MM.1S (cell line): ENCODE measurements around the gene LLPH.

Experiments used
- CTCF ChIP-seq: fragments of 300-600 bp; sonication (generic); IDR thresholded peaks from 2 replicates; pipeline ENCODE4 v1.5.1; 2016; ENCODE audit warnings: antibody characterized with exemption, low read length, mixed read lengths
- EZH2phosphoT487 ChIP-seq: fragments of 300-600 bp; sonication (generic); IDR thresholded peaks from 2 replicates; pipeline ENCODE4 v1.6.1; 2018; ENCODE audit warnings: antibody characterized with exemption, low read length

- TF ChIP-seq CTCF: no peak
- TF ChIP-seq EZH2phosphoT487: no peak
These were observed 12.2 kb downstream of the LLPH start for GRCh38 chr12:66118240-66118891.
